ENCODE measurements around the gene ZIC1. TPM values are rescaled to one million over a fixed set of nuclear protein-coding genes. Genes with fewer than 3 reads are reported as not detected.

The ZIC1 gene
- polyA plus RNA-seq, 1 donor (not counting 4 experiments of a cell fraction or from before 2014, with no cell fraction given): not detected

DNA sequence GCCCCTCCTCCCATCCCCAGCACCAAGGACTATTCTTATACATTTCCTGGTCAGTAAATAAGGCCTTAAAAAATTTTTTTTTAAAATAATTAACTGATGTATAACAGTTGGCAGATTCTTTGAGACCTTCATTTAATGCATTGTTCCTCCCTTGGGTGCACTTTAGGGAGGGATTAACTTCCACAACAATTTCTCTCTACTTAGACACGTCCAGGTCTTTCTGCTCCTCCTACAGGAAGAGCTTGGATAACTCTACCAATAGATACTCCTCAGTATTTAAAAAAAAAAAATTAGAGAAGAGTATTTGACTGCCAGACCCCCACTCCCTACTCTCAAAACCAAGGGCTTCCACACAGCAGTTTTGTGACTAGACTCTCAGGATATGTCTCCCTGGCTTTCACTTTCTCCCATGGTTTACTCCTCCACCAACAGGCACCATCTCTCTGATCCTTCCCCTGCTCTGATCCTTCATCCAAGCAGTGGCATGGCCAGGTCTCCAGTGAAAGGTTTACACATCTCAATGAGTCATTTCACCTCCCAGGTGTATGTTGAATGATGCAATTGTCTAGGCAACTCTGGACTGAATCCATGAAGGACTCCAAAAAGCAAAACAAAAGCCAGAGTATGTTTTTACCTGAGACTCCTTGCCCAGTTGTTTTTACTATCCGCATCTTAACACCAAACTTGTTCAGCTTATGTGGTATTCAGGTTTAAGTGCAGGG, 10.2 kb upstream of the ZIC1 start:
- no peak for DNase-seq (ENCODE audit: low read depth, low spot score)
- H3K27ac ChIP-seq (ENCODE audit: control insufficient read depth, insufficient read depth, low read length): no peak overlapping the region
- H3K4me1 ChIP-seq (ENCODE audit: control insufficient read depth, extremely low read depth, insufficient read depth, low read length): no peaks in the 10 kb centered on the region
- peaks cover 3% of the 10 kb centered on the region for H3K9me3 ChIP-seq (ENCODE audit: control insufficient read depth, low read depth, low read length)
- H3K4me3 ChIP-seq (ENCODE audit: control insufficient read depth in 2 of 3, extremely low read depth in 1 of 3, insufficient read depth in 2 of 3, low read depth in 1 of 3, low read length in 3 of 3): no peak overlapping the region
- no peak for FAIRE-seq
- H3K4me2 ChIP-seq (ENCODE audit: control insufficient read depth, extremely low read depth, insufficient read depth, low read depth, low read length): no peak overlapping the region
- H3K9ac ChIP-seq (ENCODE audit: control insufficient read depth, extremely low read depth, insufficient read depth, low read length): no peak overlapping the region
- no peaks in the 10 kb centered on the region for H4K20me1 ChIP-seq (ENCODE audit: control insufficient read depth, extremely low read depth, insufficient read depth, low read length)
- no peaks in the 10 kb centered on the region for H3K36me3 ChIP-seq (ENCODE audit: control insufficient read depth in 2 of 2, extremely low read depth in 1 of 2, insufficient read depth in 2 of 2, low read length in 2 of 2)
- no peaks in the 10 kb centered on the region for H3K9me1 ChIP-seq (ENCODE audit: control insufficient read depth, extremely low read depth, insufficient read depth, low read length)
- H3K27me3 ChIP-seq (ENCODE audit: control insufficient read depth, extremely low read depth, insufficient read depth, low read length): peaks cover 52% of the 10 kb centered on the region
- no peak overlapping the region for H2AFZ ChIP-seq (ENCODE audit: control insufficient read depth, low read length)
- dilution Hi-C loops (cut with MboI; ENCODE audit: extremely low pct_ligation_motif_present, low sequenced_read_pairs): no loop called here
- H3K79me2 ChIP-seq (ENCODE audit: control insufficient read depth, insufficient read depth, low read length): no peaks in the 10 kb centered on the region
- TF ChIP-seq EZH2 (IDR thresholded peaks at IDR 0.05; ENCODE audit: low read length) (no peak), CTCF (optimal IDR thresholded peaks at IDR 0.05 in 1 of 3, IDR thresholded peaks at IDR 0.05 in 1 of 3, conservative IDR thresholded peaks at IDR 0.05 in 1 of 3; ENCODE audit: extremely low read depth in 1 of 3, insufficient read depth in 2 of 3, low read length in 3 of 3) (no peak)

DNA sequence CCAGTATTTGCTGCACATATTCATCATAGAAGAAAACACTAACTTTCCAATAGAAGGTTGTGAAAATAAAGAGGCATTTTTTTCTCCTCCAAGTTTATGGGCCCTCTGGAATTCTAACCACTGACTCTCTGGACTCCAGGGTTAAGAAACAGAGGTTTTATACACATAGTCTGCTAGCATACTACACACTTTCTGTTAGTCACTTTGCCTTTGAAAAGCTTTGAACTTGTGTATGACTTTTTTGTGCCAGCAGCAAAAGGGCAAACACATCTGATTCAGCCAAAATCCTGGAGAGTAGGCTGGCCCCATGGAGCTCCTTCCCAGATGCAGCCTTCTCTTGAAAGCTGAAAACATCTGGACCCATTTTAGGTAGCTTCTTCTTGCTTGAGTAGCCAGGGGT, 9.1 kb upstream of the ZIC1 start:
- H3K27me3 ChIP-seq (ENCODE audit: control insufficient read depth, extremely low read depth, insufficient read depth, low read length): peaks cover 51% of the 10 kb centered on the region
- DNase-seq (ENCODE audit: low read depth, low spot score) (no peak), FAIRE-seq (no peak)
- H3K4me1 ChIP-seq (ENCODE audit: control insufficient read depth, extremely low read depth, insufficient read depth, low read length): no peaks in the 10 kb centered on the region
- peaks cover 3% of the 10 kb centered on the region for H3K9me3 ChIP-seq (ENCODE audit: control insufficient read depth, low read depth, low read length)
- H4K20me1 ChIP-seq (ENCODE audit: control insufficient read depth, extremely low read depth, insufficient read depth, low read length): no peaks in the 10 kb centered on the region
- H3K27ac ChIP-seq (ENCODE audit: control insufficient read depth, insufficient read depth, low read length): no peak overlapping the region
- no peak overlapping the region for H3K4me2 ChIP-seq (ENCODE audit: control insufficient read depth, extremely low read depth, insufficient read depth, low read depth, low read length)
- H3K36me3 ChIP-seq (ENCODE audit: control insufficient read depth in 2 of 2, extremely low read depth in 1 of 2, insufficient read depth in 2 of 2, low read length in 2 of 2): no peaks in the 10 kb centered on the region
- H2AFZ ChIP-seq (ENCODE audit: control insufficient read depth, low read length): no peak overlapping the region
- H3K9me1 ChIP-seq (ENCODE audit: control insufficient read depth, extremely low read depth, insufficient read depth, low read length): no peaks in the 10 kb centered on the region
- dilution Hi-C loops (cut with MboI; ENCODE audit: extremely low pct_ligation_motif_present, low sequenced_read_pairs): no loop called here
- no peak overlapping the region for H3K4me3 ChIP-seq (ENCODE audit: control insufficient read depth in 2 of 3, extremely low read depth in 1 of 3, insufficient read depth in 2 of 3, low read depth in 1 of 3, low read length in 3 of 3)
- no peak for TF ChIP-seq EZH2 (IDR thresholded peaks at IDR 0.05; ENCODE audit: low read length)
- TF ChIP-seq CTCF (optimal IDR thresholded peaks at IDR 0.05 in 1 of 3, IDR thresholded peaks at IDR 0.05 in 1 of 3, conservative IDR thresholded peaks at IDR 0.05 in 1 of 3; ENCODE audit: extremely low read depth in 1 of 3, insufficient read depth in 2 of 3, low read length in 3 of 3): no peak
- H3K9ac ChIP-seq (ENCODE audit: control insufficient read depth, extremely low read depth, insufficient read depth, low read length): no peak overlapping the region
- no peaks in the 10 kb centered on the region for H3K79me2 ChIP-seq (ENCODE audit: control insufficient read depth, insufficient read depth, low read length)

Measured in keratinocyte (primary cell).